ENCODE results near the gene NEURL1. TPM values are rescaled to one million over a fixed set of nuclear protein-coding genes. Genes with fewer than 3 reads are reported as not detected.

NEURL1 gene
- total RNA-seq, 4 donors from 2014 or later = 67.6 to 147 (median 110) TPM

GRCh38 chr10:103619424-103620351, 126.2 kb downstream of the NEURL1 start:
- DNase-seq (no peak), ATAC-seq (no peak)
- Histone ChIP-seq H3K27me3 (no peaks in the 10 kb centered on the region), H3K9me3 (no peaks in the 10 kb centered on the region), H3K27ac (peak overlapping the region in 3 of 4 donors; percentile 10 to 45 (median 29)), H3K4me3 (no peak overlapping the region), H3K4me1 (peaks cover 60 to 66% of the 10 kb centered on the region in 2 donors), H3K36me3 (no peaks in the 10 kb centered on the region)
- in situ Hi-C loops (cut with MboI; ENCODE audit: low sequenced_read_pairs in 4 of 4) = no loop called here
- TF ChIP-seq POLR2A (IDR thresholded peaks at IDR 0.05) (no peak), CTCF (IDR thresholded peaks at IDR 0.05 in 4 of 5, conservative IDR thresholded peaks at IDR 0.05 in 1 of 5) (no peak)
- intact Hi-C loops (cut with DNase I; ENCODE audit: low total_unique reads) = loop anchor here (2.0 kb wide), 1 partner anchor 21 kb away; no protein-coding TSS in a partner anchor

GRCh38 chr10:103620352-103620740, 126.8 kb downstream of the NEURL1 start:
- H3K27me3 ChIP-seq = no peaks in the 10 kb centered on the region
- peaks cover 54 to 60% of the 10 kb centered on the region in 2 donors for H3K4me1 ChIP-seq
- no peak overlapping the region for H3K27ac ChIP-seq
- H3K4me3 ChIP-seq = no peak overlapping the region
- DNase-seq (no peak), ATAC-seq (no peak)
- no peaks in the 10 kb centered on the region for H3K9me3 ChIP-seq
- no peaks in the 10 kb centered on the region for H3K36me3 ChIP-seq
- in situ Hi-C loops (cut with MboI; ENCODE audit: low sequenced_read_pairs in 4 of 4) = no loop called here
- intact Hi-C loops (cut with DNase I; ENCODE audit: low total_unique reads) = no loop called here
- TF ChIP-seq POLR2A (IDR thresholded peaks at IDR 0.05) (no peak), CTCF (IDR thresholded peaks at IDR 0.05 in 4 of 5, conservative IDR thresholded peaks at IDR 0.05 in 1 of 5) (no peak)

GRCh38 chr10:103620891-103621782, 127.6 kb downstream of the NEURL1 start:
- H3K27me3 ChIP-seq = no peaks in the 10 kb centered on the region
- H3K36me3 ChIP-seq = peaks cover 0 to under 1% of the 10 kb centered on the region in 2 donors
- DNase-seq (no peak), ATAC-seq (no peak)
- no peak overlapping the region for H3K27ac ChIP-seq
- no peak for TF ChIP-seq POLR2A (IDR thresholded peaks at IDR 0.05)
- no peak for TF ChIP-seq CTCF (IDR thresholded peaks at IDR 0.05 in 4 of 5, conservative IDR thresholded peaks at IDR 0.05 in 1 of 5)
- no peak overlapping the region for H3K4me3 ChIP-seq
- intact Hi-C loops (cut with DNase I; ENCODE audit: low total_unique reads) (no loop called here), in situ Hi-C loops (cut with MboI; ENCODE audit: low sequenced_read_pairs in 4 of 4) (no loop called here)
- peaks cover 47 to 52% of the 10 kb centered on the region in 2 donors for H3K4me1 ChIP-seq
- no peaks in the 10 kb centered on the region for H3K9me3 ChIP-seq

- H3K4me1 ChIP-seq = peaks cover 41 to 46% of the 10 kb centered on the region in 2 donors
- no peak for DNase-seq
- in situ Hi-C loops (cut with MboI; ENCODE audit: low sequenced_read_pairs in 4 of 4) (no loop called here), intact Hi-C loops (cut with DNase I; ENCODE audit: low total_unique reads) (no loop called here)
- TF ChIP-seq CTCF (IDR thresholded peaks at IDR 0.05 in 4 of 5, conservative IDR thresholded peaks at IDR 0.05 in 1 of 5) (no peak), POLR2A (IDR thresholded peaks at IDR 0.05) (no peak)
- no peak for ATAC-seq
- no peak overlapping the region for H3K27ac ChIP-seq
- H3K27me3 ChIP-seq = no peaks in the 10 kb centered on the region
- H3K4me3 ChIP-seq = no peak overlapping the region
- peaks cover 0 to 6% of the 10 kb centered on the region in 2 donors for H3K36me3 ChIP-seq
- no peaks in the 10 kb centered on the region for H3K9me3 ChIP-seq
Measured at GRCh38 chr10:103621783-103622125, 128.2 kb downstream of the NEURL1 start.
